ENCODE results near the gene GPR148.

- no peak for TF ChIP-seq CTCF (IDR thresholded peaks at IDR 0.05)
- TF ChIP-seq POLR2A (IDR thresholded peaks at IDR 0.05): no peak
These were observed 20.2 kb downstream of the GPR148 start for GRCh38 chr2:130749078-130749477.
